Glutamatergic neuron (in vitro differentiated cells): ENCODE data around the gene TRPM2. TPM values are rescaled to one million over a fixed set of nuclear protein-coding genes. Genes with fewer than 3 reads are reported as not detected.

Experiments used
- DNase-seq: peaks from one replicate; pipeline ENCODE4 v3.0.0; 2022
- H3K27ac Mint-ChIP-seq: one replicate; pipeline ENCODE4 v1.8.0; 2020; ENCODE audit warnings: mild to moderate bottlenecking, mixed read lengths, inconsistent platforms; ENCODE audit not compliant: unreplicated experiment
- H3K27me3 Mint-ChIP-seq: one replicate; pipeline ENCODE4 v1.8.0; 2020; ENCODE audit warnings: mild to moderate bottlenecking, moderate library complexity, mixed read lengths, inconsistent platforms; ENCODE audit not compliant: unreplicated experiment
- H3K36me3 Mint-ChIP-seq: one replicate; pipeline ENCODE4 v1.8.0; 2020; ENCODE audit warnings: mild to moderate bottlenecking, mixed read lengths, inconsistent platforms; ENCODE audit not compliant: unreplicated experiment
- H3K4me1 Mint-ChIP-seq: one replicate; pipeline ENCODE4 v1.8.0; 2020; ENCODE audit warnings: mild to moderate bottlenecking, low read depth, mixed read lengths, inconsistent platforms; ENCODE audit not compliant: unreplicated experiment
- H3K4me3 Mint-ChIP-seq: one replicate; pipeline ENCODE4 v1.8.0; 2020; ENCODE audit warnings: mild to moderate bottlenecking, mixed read lengths, inconsistent platforms; ENCODE audit not compliant: unreplicated experiment
- H3K9me3 Mint-ChIP-seq: one replicate; pipeline ENCODE4 v1.8.0; 2020; ENCODE audit warnings: mild to moderate bottlenecking, moderate library complexity, mixed read lengths, inconsistent platforms; ENCODE audit not compliant: unreplicated experiment
- total RNA-seq: library from RNA; stranded (reverse); fragmentation: NEBNext Ultra II Directional; extraction: Animal tissue kit (Norgen Biotek cat#: 25700); gene quantifications from one replicate; pipeline ENCODE4 v1.2.1, GENCODE V29; 2021; ENCODE audit not compliant: unreplicated experiment
- TF ChIP-seq, protein P1 (sequence below): fragments of 200-600 bp; sonication (generic); IDR thresholded peaks from one replicate; pipeline ENCODE4 v1.5.0; 2021; ENCODE audit not compliant: partially characterized antibody, unreplicated experiment

TRPM2 gene
- total RNA-seq, 1 donor from 2014 or later: not detected

DNA sequence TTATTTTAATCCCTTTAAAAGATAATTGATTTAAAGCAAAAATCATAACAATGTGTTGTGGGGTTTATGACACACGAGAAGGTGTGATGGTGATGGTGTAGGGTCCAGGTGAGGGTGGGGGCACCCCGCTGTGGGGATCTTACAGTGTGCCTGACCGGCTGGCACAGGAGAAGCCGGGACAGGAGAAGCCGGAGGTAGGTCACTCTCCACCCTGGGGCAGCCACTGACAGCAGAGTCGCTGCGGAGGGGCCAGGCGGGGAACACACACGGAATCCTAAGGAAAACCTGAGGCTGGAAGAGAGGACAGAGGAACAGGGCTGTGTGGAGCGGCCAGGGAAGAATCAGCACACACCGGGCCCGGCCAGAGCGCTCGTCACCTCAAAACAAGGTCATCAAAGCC, 97.6 kb downstream of the TRPM2 start:
- peaks cover 2% of the 10 kb centered on the region for H3K4me1 Mint-ChIP-seq
- H3K9me3 Mint-ChIP-seq: peaks cover 7% of the 10 kb centered on the region
- H3K27ac Mint-ChIP-seq: no peak overlapping the region
- H3K36me3 Mint-ChIP-seq: peaks cover 16% of the 10 kb centered on the region
- DNase-seq: no peak
- no peaks in the 10 kb centered on the region for H3K27me3 Mint-ChIP-seq
- no peak overlapping the region for H3K4me3 Mint-ChIP-seq
- TF ChIP-seq, protein P1, sequence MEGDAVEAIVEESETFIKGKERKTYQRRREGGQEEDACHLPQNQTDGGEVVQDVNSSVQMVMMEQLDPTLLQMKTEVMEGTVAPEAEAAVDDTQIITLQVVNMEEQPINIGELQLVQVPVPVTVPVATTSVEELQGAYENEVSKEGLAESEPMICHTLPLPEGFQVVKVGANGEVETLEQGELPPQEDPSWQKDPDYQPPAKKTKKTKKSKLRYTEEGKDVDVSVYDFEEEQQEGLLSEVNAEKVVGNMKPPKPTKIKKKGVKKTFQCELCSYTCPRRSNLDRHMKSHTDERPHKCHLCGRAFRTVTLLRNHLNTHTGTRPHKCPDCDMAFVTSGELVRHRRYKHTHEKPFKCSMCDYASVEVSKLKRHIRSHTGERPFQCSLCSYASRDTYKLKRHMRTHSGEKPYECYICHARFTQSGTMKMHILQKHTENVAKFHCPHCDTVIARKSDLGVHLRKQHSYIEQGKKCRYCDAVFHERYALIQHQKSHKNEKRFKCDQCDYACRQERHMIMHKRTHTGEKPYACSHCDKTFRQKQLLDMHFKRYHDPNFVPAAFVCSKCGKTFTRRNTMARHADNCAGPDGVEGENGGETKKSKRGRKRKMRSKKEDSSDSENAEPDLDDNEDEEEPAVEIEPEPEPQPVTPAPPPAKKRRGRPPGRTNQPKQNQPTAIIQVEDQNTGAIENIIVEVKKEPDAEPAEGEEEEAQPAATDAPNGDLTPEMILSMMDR: no peak

DNA sequence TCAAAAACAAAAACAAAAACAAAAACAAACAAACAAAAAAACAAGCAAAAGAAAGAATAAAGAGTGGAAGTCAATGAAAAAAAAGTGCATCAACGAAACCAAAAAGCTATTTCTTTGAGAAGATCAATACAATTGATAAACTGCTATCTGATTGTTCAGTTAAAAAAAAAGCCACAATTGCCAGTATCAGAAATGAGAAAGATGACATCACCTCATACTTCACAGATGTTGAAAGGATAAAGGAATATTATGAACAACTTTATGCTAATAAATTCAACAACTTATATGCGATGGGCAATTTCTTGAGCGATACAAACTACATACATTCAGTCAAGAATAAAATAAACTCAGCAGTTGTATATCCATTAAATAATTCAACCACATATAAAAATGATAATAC, 99.7 kb downstream of the TRPM2 start:
- peaks cover 2% of the 10 kb centered on the region for H3K4me1 Mint-ChIP-seq
- no peak for DNase-seq
- H3K4me3 Mint-ChIP-seq: no peak overlapping the region
- peaks cover 6% of the 10 kb centered on the region for H3K9me3 Mint-ChIP-seq
- TF ChIP-seq, protein P1: no peak
- no peak overlapping the region for H3K27ac Mint-ChIP-seq
- peaks cover 2% of the 10 kb centered on the region for H3K27me3 Mint-ChIP-seq
- H3K36me3 Mint-ChIP-seq: peaks cover 16% of the 10 kb centered on the region

DNA sequence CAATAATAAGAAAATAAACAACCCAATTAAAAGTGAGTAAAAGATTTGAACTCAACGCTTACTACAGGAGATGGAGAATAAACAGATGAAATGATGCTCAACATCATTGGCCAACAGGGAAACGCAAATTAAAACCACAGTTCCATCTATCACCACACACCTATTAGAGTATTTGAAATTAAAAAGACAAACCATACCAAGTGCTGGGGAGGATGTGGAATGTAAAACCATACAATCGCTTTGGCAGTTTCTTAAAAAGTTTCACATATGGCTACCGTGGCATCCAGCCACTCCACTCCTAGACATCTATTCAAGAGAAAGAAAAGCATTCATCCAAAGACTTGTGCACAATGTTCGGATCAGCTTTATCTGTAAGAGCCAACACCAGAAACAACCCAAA, 100.6 kb downstream of the TRPM2 start:
- H3K27me3 Mint-ChIP-seq: peaks cover 4% of the 10 kb centered on the region
- TF ChIP-seq, protein P1: no peak
- no peak for DNase-seq
- H3K27ac Mint-ChIP-seq: peak overlapping the region; percentile 43
- H3K4me3 Mint-ChIP-seq: peak overlapping the region; percentile 80
- H3K36me3 Mint-ChIP-seq: peaks cover 21% of the 10 kb centered on the region
- H3K9me3 Mint-ChIP-seq: peaks cover 6% of the 10 kb centered on the region
- peaks cover 2% of the 10 kb centered on the region for H3K4me1 Mint-ChIP-seq

DNA sequence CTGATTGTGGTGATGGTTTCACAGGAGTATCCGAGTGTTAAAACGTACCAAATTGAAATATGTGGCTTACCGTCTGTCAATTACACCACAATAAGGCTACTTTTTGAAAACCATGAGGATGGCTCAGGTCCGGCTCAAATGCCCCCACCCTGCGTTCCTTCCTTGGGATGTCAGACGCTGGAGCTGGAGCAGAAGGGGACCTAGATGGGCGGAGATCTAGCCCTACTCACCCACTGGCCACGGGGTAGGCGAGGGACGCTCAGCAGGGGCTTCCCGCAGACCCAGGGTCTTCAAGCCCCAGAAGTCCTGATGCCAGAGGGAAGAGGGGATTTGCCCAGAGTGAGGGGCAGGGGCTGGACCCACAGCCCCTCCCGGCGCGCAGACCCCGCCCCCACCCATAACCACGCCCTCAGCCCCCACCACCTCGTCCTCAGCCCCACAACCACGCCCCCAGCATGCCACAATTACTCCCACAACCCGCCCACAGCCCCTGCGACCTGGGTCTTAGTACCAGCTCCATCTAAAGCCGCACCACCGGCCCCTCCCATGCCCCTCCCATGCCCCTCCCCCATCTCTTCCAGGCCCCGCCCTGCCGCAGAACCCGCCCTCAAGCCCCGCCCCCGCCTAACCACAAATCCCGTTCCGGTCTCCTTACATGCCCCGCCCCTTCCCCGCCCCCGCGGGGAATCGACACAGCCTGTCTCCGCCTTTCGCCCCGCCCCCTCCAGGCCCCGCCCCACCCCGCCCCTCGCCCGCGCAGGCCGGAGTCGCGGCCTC, 101.5 kb downstream of the TRPM2 start, which contains the start of gene LRRC3:
Gene LRRC3, plus strand, starts transcription at position 764 of the 777 bp plus-strand sequence. CDS start 1,135 bp downstream, outside the sequence.
- Mint-ChIP-seq H3K4me1 (peaks cover 2% of the 10 kb centered on the region), H3K27me3 (peaks cover 6% of the 10 kb centered on the region), H3K36me3 (peaks cover 21% of the 10 kb centered on the region), H3K27ac (peak within 1 kb of the TSS; percentile 43), H3K9me3 (peaks cover 6% of the 10 kb centered on the region), H3K4me3 (peak within 1 kb of the TSS; percentile 80)
- DNase-seq: peak; percentile 94
- TF ChIP-seq, protein P1: no peak

DNA sequence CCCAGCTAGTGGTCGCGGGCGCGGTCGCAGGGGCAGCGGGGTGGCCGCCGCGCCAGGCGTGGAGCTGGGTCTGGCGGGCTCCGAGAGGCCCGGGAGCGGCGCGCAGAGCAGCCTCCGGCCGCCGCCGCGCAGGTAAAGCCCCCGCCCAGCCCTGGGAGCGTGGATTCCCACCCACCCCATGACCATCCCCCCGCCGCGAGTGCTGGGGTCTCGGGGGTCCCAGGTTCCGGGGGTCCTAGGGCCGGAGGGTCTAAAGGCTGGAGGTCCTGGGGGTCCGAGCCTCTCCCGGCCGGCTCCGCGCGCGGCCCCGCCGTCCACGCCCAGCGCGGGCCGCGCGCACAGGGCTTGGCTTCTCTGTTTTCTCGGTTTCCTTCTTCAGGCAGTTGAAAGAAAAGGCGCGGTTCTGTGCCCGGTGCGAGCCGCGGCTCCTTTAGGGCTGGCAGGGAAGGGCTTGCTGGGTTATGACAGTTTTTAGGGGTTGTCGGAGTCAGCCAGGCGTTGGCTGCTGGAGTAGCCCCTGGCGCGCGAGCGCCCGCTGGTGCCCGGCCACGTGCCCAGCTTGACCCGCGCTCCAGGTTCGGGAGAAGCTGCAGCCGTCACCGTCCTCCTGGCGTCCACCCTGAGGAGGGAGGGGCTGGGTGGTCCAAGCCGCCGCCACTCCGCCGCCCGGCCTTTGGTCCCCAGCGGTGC, 102.2 kb downstream of the TRPM2 start:
- no peak overlapping the region for H3K27ac Mint-ChIP-seq
- peaks cover 21% of the 10 kb centered on the region for H3K36me3 Mint-ChIP-seq
- peaks cover 6% of the 10 kb centered on the region for H3K9me3 Mint-ChIP-seq
- peaks cover 6% of the 10 kb centered on the region for H3K27me3 Mint-ChIP-seq
- H3K4me3 Mint-ChIP-seq: peak overlapping the region; percentile 63
- H3K4me1 Mint-ChIP-seq: peaks cover 2% of the 10 kb centered on the region
- TF ChIP-seq, protein P1: no peak
- DNase-seq: no peak
